SK-N-SH (cell line): ENCODE measurements around the gene PYGO1. TPM values are rescaled to one million over a fixed set of nuclear protein-coding genes. Genes with fewer than 3 reads are reported as not detected.

ENCODE experiments used
- CTCF ChIA-PET: fragments of 300-600, 350-600 bp; formaldehyde crosslinking; extraction: SDS; loops from one replicate; lab custom pipeline; 2021; lab: Yijun Ruan, JAX
- POLR2A ChIA-PET: fragments of 350-600 bp; sonication (Branson Sonifier 250); formaldehyde crosslinking; extraction: SDS; loops from one replicate; lab custom pipeline; 2020; ENCODE audit warnings: antibody characterized with exemption, inconsistent platforms; lab: Yijun Ruan, JAX
- DNase-seq: peaks from one replicate; pipeline ENCODE4 v3.0.0; 2012
- H2AFZ ChIP-seq: fragments of 200-600 bp; sonication (generic); 2 replicates; pipeline ENCODE4 v1.8.1; 2016; ENCODE audit warnings: antibody characterized with exemption, mild to moderate bottlenecking, low read depth
- H3F3A ChIP-seq: fragments of 200-600 bp; sonication (generic); replicated peaks from 2 replicates; pipeline ENCODE3; 2016; ENCODE audit warnings: antibody characterized with exemption, mild to moderate bottlenecking; ENCODE audit not compliant: insufficient read depth
- H3K27ac ChIP-seq, 2 experiments: fragments of 200-500 bp in 1 of 2; fragments of 200-600 bp in 1 of 2; sonication (Bioruptor generic) in 1 of 2; sonication (generic), shearing (Covaris generic) in 1 of 2; 2 replicates each; pipeline versions ENCODE4 v1.5.1 to v1.6.1; 2014 to 2016; ENCODE audit warnings: low read depth in 2 of 2, inconsistent platforms in 1 of 2, low read length in 1 of 2, mild to moderate bottlenecking in 1 of 2, mixed read lengths in 1 of 2
- H3K27me3 ChIP-seq: fragments of 200-600 bp; sonication (generic), shearing (Covaris generic); 2 replicates; pipeline ENCODE4 v1.6.1; 2016; ENCODE audit warnings: mixed run types; ENCODE audit not compliant: insufficient read depth
- H3K36me3 ChIP-seq, 2 experiments: fragments of 200-500 bp in 1 of 2; fragments of 200-600 bp in 1 of 2; sonication (Bioruptor generic) in 1 of 2; sonication (generic) in 1 of 2; replicated peaks in 1 of 2; 2 replicates each; pipeline versions ENCODE3 to v1.5.1; 2014 to 2016; ENCODE audit warnings: low read length in 1 of 2, mild to moderate bottlenecking in 1 of 2; ENCODE audit not compliant: insufficient read depth in 2 of 2, control insufficient read depth in 1 of 2
- H3K4me1 ChIP-seq, 2 experiments: fragments of 200-500 bp in 1 of 2; fragments of 200-600 bp in 1 of 2; sonication (Bioruptor generic) in 1 of 2; sonication (generic), shearing (Covaris generic) in 1 of 2; 2 replicates each; pipeline versions ENCODE4 v1.5.1 to v1.6.1; 2014 to 2016; ENCODE audit warnings: low read depth in 1 of 2, low read length in 1 of 2, mixed run types in 1 of 2; ENCODE audit not compliant: insufficient read depth in 2 of 2, control insufficient read depth in 1 of 2
- H3K4me2 ChIP-seq: fragments of 200-600 bp; sonication (generic), shearing (Covaris generic); 2 replicates; pipeline ENCODE4 v1.6.1; 2017; ENCODE audit warnings: mixed run types
- H3K4me3 ChIP-seq, 2 experiments: fragments of 200-500 bp in 1 of 2; fragments of 200-600 bp in 1 of 2; sonication (Bioruptor generic) in 1 of 2; sonication (generic), shearing (Covaris generic) in 1 of 2; 2 replicates each; pipeline versions ENCODE4 v1.5.1 to v1.8.1; 2014 to 2016; ENCODE audit warnings: low read depth in 2 of 2, inconsistent platforms in 1 of 2, low read length in 1 of 2, mild to moderate bottlenecking in 1 of 2, mixed read lengths in 1 of 2, moderate library complexity in 1 of 2
- H3K79me2 ChIP-seq: fragments of 200-600 bp; sonication (generic); 2 replicates; pipeline ENCODE4 v1.8.1; 2017; ENCODE audit warnings: mild to moderate bottlenecking; ENCODE audit not compliant: insufficient read depth
- H3K9ac ChIP-seq: fragments of 200-600 bp; sonication (generic); 2 replicates; pipeline ENCODE4 v1.6.1; 2017; ENCODE audit warnings: mixed run types
- H3K9me2 ChIP-seq: fragments of 200-600 bp; sonication (generic); 2 replicates; pipeline ENCODE4 v1.6.1; 2017; ENCODE audit warnings: mixed run types
- H3K9me3 ChIP-seq: fragments of 200-600 bp; sonication (generic); 2 replicates; pipeline ENCODE4 v1.6.1; 2017; ENCODE audit warnings: mixed run types, mild to moderate bottlenecking, moderate library complexity
- H4K20me1 ChIP-seq: fragments of 200-600 bp; sonication (generic); 2 replicates; pipeline ENCODE4 v1.6.1; 2017; ENCODE audit warnings: mild to moderate bottlenecking, mixed run types; ENCODE audit not compliant: insufficient read depth
- CTCF ChIP-seq: fragments of 200-600 bp; sonication (generic); IDR thresholded peaks from 2 replicates; pipeline ENCODE4 v1.6.1; 2017; ENCODE audit warnings: antibody characterized with exemption, mild to moderate bottlenecking, moderate library complexity
- EP300 ChIP-seq, 2 experiments: IDR thresholded peaks; 2 replicates each; pipeline versions ENCODE4 v1.4.0 to v1.6.1; 2012; ENCODE audit warnings: borderline replicate concordance in 1 of 2, low read depth in 1 of 2, low read length in 1 of 2
- FOXJ3 ChIP-seq: sonication (generic); formaldehyde crosslinking; IDR thresholded peaks from 2 replicates; pipeline ENCODE4 v1.5.1; 2020; ENCODE audit warnings: mild to moderate bottlenecking, missing genetic modification reagents
- FOXM1 ChIP-seq: IDR thresholded peaks from 2 replicates; pipeline ENCODE4 v1.4.0; 2012; ENCODE audit warnings: low read depth, mild to moderate bottlenecking
- JUND ChIP-seq: IDR thresholded peaks from 2 replicates; pipeline ENCODE4 v1.4.0; 2012
- MEF2A ChIP-seq: IDR thresholded peaks from 2 replicates; pipeline ENCODE4 v1.4.0; 2012; ENCODE audit warnings: low read depth, borderline replicate concordance
- MXI1 ChIP-seq: IDR thresholded peaks from 2 replicates; pipeline ENCODE4 v1.6.1; 2012; ENCODE audit warnings: mild to moderate bottlenecking, low read depth, low read length, improper control_type of control experiment
- POLR2AphosphoS5 ChIP-seq: IDR thresholded peaks from 2 replicates; pipeline ENCODE4 v1.6.1; 2012; ENCODE audit warnings: low read depth, low read length
- REST ChIP-seq: IDR thresholded peaks from 2 replicates; pipeline ENCODE4 v1.6.1; 2012; ENCODE audit warnings: mild to moderate bottlenecking, low read depth, low read length, moderate library complexity
- RXRA ChIP-seq: IDR thresholded peaks from 2 replicates; pipeline ENCODE4 v1.4.0; 2012; ENCODE audit warnings: low read depth, mild to moderate bottlenecking, borderline replicate concordance
- SIN3A ChIP-seq: IDR thresholded peaks from 2 replicates; pipeline ENCODE4 v1.6.1; 2012; ENCODE audit warnings: low read depth, mild to moderate bottlenecking, low read length, moderate library complexity, borderline replicate concordance
- TEAD4 ChIP-seq: IDR thresholded peaks from 2 replicates; pipeline ENCODE4 v1.4.0; 2012; ENCODE audit warnings: mild to moderate bottlenecking, borderline replicate concordance; ENCODE audit not compliant: insufficient read depth
- WGBS: methylation state at CpG from one replicate; pipeline ENCODE4 v1.1.6; 2017; ENCODE audit warnings: low lambda C conversion rate; 5-methylcytosine and 5-hydroxymethylcytosine counted together
- polyA plus RNA-seq, 3 experiments: library from polyadenylated mRNA; depleted of rRNA; stranded (reverse); fragments of >200 nt; gene quantifications; 2 replicates each; pipeline ENCODE4 v1.2.3, GENCODE V29; 2012
- TF ChIP-seq, protein P1 (sequence below): IDR thresholded peaks from 2 replicates; pipeline ENCODE4 v1.4.0; 2012; ENCODE audit warnings: low read depth, borderline replicate concordance
- TF ChIP-seq, protein P2 (sequence below): IDR thresholded peaks from 2 replicates; pipeline ENCODE4 v1.4.0; 2012; ENCODE audit warnings: low read depth
- TF ChIP-seq, protein P3 (sequence below): fragments of 150-350 bp; IDR thresholded peaks from 2 replicates; pipeline ENCODE4 v1.6.1; 2017; ENCODE audit warnings: antibody characterized with exemption, low read length, low read depth, borderline replicate concordance

Gene PYGO1
- polyA plus RNA-seq, 1 of the 3 experiments (the other 2 are of a cell fraction), result 2.3 TPM

DNA sequence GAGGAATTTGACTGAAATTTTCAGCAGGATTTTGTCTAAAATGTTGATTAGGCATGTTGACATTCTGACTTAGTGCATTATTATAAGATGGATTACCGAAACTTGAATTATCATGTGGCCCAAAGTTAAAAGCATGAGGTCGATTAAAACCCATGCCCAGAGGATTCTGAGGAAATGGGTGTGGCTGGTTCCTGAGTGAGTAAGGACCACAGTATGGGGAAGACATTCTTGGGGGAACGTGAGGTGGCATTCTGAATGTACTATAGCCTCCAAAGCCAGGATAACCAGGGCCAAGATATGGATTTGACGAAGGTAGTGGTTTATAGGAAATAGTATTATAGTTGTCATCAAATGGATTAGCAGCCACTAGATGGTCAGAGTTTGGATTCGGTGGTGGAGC lies 41.4 kb downstream of the PYGO1 start:
- no peak overlapping the region for H3K4me2 ChIP-seq

More for the DNA sequence above, 41.4 kb downstream of the PYGO1 start:
- Histone ChIP-seq H3K27me3 (no peaks in the 10 kb centered on the region), H2AFZ (no peak overlapping the region), H3K4me1 (no peaks in the 10 kb centered on the region), H4K20me1 (no peaks in the 10 kb centered on the region), H3F3A (no peaks in the 10 kb centered on the region), H3K9ac (no peak overlapping the region), H3K9me3 (no peaks in the 10 kb centered on the region), H3K27ac (no peak overlapping the region), H3K4me3 (no peak overlapping the region), H3K79me2 (peaks cover 9% of the 10 kb centered on the region; the same call in 1 of the 2 replicates), H3K9me2 (no peaks in the 10 kb centered on the region), H3K36me3 (peaks cover 11 to 19% of the 10 kb centered on the region in 2 experiments)
- WGBS, result 83% methylated on average over 5 of the region's 5 CpGs
- ChIA-PET POLR2A (no interaction called here), CTCF (no interaction called here)
- TF ChIP-seq, protein P1, sequence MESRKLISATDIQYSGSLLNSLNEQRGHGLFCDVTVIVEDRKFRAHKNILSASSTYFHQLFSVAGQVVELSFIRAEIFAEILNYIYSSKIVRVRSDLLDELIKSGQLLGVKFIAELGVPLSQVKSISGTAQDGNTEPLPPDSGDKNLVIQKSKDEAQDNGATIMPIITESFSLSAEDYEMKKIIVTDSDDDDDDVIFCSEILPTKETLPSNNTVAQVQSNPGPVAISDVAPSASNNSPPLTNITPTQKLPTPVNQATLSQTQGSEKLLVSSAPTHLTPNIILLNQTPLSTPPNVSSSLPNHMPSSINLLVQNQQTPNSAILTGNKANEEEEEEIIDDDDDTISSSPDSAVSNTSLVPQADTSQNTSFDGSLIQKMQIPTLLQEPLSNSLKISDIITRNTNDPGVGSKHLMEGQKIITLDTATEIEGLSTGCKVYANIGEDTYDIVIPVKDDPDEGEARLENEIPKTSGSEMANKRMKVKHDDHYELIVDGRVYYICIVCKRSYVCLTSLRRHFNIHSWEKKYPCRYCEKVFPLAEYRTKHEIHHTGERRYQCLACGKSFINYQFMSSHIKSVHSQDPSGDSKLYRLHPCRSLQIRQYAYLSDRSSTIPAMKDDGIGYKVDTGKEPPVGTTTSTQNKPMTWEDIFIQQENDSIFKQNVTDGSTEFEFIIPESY, result no peak
- TF ChIP-seq REST (no peak), SIN3A (no peak), JUND (no peak), FOXM1 (no peak), EP300 (IDR thresholded peaks at IDR 0.05; ENCODE audit: borderline replicate concordance in 1 of 2, low read depth in 1 of 2, low read length in 1 of 2) (no peak), FOXJ3 (CRISPR knock-in tag) (no peak), RXRA (no peak), MXI1 (no peak), POLR2AphosphoS5 (no peak), TEAD4 (no peak), MEF2A (no peak), CTCF (no peak)
- TF ChIP-seq, protein P2, sequence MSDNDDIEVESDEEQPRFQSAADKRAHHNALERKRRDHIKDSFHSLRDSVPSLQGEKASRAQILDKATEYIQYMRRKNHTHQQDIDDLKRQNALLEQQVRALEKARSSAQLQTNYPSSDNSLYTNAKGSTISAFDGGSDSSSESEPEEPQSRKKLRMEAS, result no peak
- TF ChIP-seq, protein P3, sequence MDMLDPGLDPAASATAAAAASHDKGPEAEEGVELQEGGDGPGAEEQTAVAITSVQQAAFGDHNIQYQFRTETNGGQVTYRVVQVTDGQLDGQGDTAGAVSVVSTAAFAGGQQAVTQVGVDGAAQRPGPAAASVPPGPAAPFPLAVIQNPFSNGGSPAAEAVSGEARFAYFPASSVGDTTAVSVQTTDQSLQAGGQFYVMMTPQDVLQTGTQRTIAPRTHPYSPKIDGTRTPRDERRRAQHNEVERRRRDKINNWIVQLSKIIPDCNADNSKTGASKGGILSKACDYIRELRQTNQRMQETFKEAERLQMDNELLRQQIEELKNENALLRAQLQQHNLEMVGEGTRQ, result no peak
- DNase-seq, result no peak
